Stimulated activated CD8-positive, alpha-beta memory T cell treated with anti-CD3 and anti-CD28 coated beads, Interleukin-7, amount 100 ng/mL, for 1 hour (primary cell): ENCODE data around the gene MN1.

ENCODE experiments used
- DNase-seq, 2 donors: peaks; one replicate each; pipeline ENCODE4 v3.0.0-alpha.2; 2020; ENCODE audit warnings: low read depth in 2 of 2

MN1 gene

DNA sequence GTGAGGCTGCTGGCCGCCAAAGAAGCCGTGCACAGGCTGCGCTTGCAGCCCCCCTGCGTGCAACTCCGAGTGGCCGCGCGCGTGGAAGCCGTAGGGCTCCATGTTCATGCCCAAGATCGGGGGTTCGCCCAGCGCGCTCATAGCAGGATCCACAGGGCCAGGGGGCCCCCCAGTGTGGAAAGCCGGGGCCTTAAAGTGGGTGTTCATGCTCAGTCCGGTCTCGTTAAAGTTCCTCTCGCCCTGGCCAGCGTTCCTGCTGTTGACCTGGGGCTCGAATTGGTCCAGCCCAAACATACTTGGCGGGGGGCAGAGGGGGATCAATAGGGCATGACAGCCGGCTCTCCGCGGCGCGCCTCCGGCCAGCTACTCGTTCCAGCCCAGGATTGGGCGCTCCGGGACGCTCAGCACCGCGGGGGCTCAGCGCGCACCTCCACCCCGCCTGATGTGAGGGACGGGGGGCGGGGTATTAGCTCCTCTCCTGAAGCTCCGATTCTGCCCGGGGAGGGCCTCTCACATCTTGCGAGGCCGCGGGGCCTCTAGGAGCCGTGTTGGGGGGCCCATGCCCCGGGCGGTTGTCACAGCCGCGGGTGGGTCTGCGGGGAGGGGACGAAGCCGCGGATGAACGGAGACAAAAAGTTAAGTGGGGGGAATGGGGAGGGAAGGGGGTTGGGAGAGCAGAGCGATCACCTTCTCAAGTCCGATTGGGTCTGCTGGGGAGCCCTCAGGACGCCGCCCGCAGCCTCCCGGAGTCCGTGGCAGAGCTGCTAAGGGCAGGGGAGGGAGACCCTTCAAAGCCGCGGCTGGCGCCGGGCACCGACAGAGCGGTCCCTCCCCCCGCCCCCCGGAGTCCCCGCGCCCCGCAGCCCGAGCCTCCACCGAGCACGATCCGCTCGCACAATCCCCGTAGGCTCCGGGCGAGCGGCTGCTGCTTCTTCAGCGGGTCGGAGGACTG lies 1.0 kb downstream of the MN1 start:
- DNase-seq, result no peak

DNA sequence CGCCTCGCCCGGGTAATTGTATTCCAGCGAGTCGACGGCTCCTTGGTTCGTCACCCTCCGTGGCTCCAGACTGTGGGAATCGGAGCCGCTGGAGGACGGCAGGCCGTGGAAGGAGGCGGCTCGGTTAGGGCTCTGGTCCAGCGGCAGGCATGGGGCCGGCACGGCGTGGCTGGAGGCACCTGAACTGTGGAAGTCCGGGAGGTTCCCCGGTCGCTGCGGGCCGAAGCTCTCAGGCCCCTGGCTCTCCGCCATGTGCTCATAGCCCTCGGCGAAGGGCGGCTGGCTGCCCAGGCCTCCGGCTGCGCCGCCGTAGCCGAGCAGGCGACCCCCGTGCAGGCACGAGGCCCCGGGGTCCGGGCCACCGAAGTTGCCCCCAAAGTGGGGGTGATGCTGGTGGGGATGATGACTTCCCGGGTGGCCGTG lies 1.7 kb downstream of the MN1 start:
- no peak for DNase-seq

DNA sequence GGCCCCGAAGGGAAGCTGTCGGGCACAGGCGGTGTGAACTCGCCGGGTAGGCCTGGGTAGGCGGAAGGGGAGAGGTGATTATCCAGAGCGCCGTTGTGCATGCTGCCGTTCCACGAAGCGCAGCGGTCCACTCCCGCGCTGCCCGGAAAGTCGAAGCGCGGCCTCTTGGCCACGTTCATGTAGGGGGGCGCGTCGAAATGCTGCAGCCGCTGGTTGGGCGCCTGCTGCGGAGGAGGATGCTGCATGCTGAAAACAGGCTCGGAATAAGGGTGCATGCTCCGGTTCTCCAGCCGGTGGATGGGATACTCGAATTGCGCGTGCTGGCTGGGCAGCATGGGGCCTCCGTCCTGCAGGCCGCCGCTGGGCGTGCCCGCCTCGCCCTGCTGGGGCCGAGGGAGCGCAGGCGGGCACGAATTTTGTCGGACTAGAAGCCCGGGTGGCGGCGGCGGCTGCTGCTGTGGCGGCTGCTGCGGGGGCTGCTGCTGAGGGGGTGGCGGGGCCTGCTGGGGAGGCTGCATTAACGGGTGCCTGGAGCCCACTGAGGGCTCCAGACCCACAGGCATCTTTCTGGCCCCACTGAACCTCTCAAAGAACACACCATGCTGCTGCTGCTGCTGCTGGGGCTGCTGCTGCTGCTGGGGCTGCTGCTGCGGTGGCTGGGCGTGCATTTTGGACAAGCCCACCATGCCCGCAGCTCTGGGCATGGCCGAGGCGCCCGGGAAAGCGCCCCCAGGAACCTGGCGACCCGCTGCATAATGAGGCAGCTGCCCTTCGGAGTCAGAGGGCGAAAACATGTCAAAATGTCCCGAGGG lies 2.3 kb downstream of the MN1 start:
- DNase-seq, result no peak

DNA sequence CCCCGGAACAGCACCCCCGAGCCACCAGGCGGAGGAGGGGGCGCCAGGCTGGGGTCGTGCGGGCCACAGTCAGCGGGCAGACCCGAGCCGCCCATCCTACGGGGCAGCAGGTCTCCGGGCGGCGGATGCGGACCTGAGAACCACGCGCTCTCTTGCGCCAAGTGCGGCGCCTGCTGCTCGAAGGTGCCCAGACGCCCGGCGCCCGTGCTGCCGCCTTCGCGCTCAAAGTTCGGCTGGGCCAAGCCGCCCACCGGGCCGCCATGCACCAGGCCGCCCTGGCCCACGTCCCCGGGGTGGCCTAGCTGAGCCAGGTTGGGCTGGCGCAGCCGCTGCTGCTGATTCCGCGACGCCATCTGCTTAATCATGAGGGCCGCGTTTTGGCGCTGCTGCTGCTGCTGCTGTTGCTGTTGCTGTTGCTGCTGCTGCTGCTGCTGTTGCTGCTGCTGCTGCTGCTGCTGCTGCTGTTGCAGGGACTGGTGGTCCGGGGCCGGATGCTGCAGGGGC lies 3.0 kb downstream of the MN1 start:
- DNase-seq, result no peak

DNA sequence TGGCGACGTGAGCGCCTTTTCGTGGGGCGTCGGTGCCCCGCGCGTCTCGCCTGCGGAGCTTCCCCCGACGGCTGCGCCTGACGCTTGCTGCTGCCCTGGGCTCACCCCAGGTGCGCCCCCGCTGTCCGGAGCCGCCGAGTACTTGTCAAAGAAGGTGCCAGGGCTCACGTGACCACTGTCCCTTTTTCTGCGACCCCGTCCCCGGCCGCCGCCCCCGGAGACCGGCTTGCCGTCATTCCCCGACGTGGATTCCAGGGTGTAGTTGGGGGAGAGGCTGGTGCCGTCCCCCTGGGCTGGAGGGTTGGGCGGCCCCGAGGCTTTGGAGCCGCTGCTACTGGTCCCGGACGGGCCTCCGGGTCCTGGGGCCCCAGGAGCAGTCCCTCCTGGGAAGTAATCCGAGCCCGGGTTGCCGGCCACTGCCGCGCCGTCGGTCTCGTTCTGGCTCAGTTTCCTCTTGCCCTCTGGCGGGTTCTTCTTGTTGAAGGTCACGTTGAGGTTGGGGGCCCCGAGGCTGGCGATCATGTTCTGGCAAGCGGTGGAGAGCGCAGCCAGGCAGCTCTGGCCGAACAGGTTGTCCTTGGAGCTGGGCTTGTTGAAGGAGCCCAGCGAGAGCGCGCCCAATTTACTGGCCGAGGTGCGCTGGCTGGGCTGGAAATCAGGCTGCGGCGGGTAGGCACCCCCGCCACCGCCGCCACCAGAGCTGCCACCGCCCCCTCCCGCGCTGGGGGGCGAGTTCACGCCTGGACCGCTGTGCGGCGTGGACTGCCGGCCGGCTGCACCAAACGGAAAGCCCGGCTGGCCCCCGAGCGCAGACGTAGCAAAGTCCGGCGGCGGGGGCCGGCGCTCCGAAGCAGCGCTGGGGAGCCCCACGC lies 3.8 kb downstream of the MN1 start:
- no peak for DNase-seq

DNA sequence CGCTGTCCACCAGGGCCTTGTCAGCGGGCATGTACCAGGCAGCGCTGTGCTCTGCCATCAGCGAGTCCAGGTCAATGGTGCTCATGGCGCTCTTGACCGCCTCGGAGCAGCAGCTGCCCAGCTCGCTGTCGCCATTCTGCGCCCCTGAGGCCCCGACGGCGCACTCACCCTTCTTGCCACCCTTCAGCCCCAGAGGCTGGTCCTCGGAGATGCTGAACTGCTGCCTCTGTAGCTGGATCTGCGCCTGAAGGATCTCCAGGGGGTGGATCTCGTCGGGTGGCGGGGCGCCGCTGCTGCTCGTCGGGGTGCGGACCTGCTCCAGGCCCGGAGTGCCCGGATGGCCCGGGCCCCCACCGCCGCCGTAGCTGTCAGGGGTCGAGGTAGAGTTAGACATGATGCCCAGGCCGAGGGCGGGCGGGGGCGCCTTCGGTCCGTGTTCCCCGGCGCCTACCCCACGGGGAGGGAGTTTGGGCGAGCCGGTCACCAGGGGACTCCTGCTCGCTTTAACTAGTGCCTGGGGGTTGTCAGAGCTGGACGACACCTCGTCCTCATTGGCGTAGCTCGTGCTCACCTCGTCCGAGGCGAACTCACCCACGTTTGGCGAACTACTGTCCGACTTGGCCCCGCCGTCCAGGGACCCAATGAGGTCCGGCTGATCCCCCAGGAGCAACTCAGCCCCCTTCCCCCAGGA lies 4.6 kb downstream of the MN1 start:
- no peak for DNase-seq

DNA sequence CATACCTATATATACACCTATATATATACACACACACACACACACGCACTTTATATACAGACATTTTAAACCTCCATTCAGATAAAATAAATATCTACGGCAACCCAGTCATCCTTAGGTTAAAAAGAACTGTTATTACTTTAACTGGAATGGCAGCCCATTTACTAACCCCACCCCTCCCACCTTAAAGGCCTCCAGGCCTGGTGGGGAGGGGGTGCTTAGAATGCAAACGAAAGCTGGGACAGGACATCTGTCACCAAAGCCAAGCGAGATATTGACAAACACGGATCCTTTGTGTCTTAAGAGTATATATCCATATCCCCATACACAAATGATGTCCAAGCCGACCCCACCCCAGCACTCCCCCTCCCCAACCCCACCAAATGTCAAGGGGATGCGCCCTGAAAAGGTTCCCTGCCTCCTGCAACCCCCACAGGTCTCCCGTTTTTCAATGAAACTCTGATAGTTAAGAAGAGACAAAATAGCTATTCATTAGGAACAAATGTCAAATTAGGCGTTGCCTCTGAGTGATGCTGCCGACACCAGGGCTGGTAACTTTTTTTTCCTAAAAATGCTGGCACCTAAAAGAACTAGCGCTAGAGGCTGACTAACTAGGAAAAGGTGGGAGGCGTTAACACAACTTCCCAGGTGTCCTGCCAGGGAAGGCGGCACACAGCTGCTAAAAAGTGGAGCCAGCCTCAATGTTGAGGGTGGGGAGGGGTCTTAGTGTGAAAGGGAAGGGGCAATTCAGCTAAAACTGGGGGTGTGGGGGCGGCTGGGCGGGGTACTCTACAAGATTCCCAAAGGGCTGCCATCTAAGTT lies 5.6 kb downstream of the MN1 start:
- DNase-seq, result no peak

DNA sequence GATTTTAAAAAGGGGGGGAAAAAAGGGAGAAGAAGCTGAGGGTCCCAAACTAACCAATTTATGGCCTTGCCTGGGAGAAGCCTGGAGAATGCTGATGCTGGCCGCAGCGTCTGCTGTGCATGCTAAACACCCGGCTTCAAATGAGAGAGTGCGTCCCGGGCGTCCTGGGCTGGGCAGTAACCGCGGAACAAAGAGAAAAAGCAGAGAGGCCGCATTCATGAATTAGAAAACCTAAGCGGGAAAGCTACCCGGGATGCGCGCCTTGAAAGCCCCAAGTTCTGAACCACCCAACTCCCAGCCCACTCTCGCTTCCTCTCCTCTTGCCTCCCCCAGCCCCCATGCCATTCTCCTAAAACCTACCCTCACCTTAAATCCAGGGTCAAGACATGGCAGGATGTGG lies 6.5 kb downstream of the MN1 start:
- DNase-seq, result no peak

DNA sequence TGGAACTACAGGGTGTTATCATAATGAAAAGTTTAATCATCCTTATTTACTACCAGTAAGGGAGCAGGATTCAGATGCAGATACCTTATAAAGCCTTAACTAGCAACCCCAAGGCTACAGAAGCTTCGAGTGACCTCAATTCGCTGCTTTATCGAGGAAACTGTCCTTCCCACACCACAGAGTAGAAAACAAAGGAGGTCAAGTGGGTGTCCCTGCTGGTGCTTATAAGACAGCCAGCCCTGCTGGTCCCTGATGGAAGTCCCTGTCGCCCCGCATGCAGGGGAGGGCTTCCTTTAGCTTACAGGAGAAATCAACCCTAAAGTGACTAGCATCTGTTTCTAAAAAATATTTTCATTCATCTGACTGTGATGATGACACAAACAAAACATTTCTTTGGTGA lies 7.3 kb downstream of the MN1 start:
- no peak for DNase-seq

DNA sequence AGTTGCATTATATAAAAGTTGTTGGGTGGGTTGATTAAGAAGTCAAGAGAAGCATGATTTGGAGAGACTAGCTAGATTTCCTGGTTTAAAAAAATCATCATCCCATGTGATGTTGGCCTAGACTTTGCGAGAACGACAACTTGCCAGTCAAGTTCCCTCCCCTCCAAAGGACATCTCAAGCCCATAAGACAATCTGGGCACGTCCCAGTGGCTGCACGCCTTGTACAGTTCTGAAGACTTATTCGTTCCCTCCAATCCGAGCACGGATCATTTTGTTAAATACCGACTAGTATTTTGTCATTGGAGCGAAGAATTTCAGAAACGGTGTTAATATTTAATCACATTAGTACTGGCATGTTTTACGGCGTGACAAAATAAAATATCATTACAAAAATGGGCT lies 8.0 kb downstream of the MN1 start:
- DNase-seq, result no peak

DNA sequence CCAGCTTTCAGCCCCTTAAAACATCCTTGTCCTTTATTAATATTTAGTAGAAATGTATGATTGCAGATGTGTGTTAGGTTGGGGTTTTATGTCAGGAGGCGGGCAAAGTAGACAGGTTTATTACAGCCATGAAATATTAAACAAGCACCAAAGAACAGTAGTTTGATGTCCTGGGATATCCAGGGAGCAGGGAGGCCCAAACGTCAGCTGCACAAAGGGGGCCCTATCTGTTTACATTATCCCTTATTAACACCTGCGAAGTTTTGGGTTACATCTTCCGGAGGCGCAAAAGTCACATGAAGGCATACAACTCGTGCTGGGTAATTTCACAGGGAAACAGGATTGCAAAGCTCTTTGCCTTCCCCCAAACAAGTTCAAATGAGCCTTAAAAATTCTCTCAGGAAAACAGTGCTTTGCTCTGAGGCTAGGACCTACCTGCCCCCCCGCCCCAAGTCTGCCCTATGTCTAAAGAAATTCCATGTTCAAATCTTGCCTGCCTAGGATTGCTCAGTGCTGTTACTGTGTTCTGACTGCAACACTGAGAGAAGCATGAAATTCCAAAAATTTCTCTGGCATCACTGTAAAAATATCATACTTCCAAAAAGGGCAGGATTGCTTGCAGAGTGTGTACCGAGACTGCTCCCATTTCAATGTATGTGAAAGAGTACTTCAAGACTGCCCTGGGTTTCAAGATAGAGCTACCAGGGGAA lies 8.9 kb downstream of the MN1 start:
- DNase-seq, result no peak

DNA sequence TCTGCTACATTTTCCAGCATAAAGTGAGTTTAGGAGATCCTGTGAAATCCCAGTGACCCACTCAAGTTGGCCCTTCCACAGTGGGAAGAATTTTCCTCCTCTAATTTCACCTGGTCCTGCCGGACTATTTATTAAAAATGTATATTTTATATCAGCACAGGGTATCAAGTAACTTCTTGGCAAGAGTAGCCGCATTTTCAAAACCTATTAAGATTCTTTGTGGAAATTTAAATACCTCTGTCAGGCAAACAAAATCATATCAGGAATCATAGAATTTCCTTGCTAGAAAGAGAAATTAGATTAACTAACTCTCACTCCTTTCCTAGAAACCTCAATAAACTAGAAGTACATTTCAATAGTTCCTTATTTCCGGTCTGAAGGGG lies 9.7 kb downstream of the MN1 start:
- DNase-seq, result no peak

DNA sequence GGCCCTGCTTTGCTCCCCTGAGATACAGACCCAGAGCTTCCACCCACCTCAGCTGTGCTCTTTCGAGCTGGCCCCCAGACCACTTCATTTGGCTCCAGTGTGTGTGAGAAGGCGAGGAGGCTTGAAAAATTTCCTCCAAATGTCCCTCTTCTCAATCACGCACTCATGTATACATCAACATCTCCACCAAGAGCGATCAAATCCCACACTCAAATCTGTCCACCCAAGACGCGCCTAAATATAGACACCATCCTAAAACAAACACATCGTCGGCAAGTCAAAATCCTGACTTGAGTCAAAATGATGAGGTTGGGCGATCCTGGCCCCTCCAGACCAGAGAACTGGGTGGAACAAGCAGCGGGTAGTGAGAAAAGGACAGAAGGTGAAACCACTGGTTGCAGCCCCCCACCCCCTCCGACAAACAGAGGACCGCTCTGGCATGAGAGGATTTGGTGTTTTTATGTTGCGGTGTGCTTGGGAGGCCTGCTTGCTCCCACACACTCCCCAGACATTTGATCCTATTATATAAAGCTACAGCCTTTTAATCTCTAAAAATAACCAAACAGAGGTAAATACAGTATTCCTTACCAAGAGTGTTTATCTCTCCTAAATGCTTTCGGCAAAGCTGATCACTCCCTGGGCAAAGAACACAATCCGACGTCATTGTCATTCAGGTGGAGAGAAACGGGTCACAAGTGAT lies 10.2 kb downstream of the MN1 start:
- no peak for DNase-seq

DNA sequence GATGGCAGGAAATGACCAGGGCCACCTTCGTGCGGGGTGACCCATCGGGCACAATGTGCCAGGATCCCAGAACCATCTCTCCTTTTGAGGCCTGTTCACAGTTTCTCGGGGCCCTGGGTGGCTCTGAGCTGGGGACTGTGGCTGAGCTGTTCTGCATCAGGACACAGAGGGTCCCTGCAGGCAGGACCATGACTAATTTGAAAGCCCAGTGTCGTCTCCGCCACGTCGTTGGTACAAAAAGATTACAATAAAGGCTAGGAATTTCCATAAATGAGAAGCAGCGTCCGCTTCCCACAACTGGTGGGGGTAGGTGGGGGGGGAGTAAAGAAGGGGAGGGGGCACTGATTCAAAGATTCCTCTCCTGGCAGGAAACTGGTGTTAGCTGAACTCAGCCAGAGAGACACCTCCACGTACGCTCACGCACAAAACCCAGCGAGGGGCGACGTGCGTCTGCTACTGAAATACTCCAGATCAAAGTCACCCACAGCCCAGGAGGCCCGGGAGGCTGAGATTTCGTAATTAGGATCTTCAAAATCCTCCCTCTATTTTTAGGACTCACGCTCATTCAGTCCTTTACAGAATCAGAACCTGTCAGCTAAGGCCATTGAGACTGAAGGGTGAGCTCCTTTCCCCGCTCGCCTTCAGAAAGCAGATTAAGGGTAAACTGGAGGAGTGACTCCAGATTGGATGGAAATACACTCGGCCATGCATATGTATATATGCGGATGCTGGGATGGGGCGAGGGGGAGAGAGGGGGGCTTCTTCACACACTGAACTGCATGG lies 11.0 kb downstream of the MN1 start:
- DNase-seq, result no peak

DNA sequence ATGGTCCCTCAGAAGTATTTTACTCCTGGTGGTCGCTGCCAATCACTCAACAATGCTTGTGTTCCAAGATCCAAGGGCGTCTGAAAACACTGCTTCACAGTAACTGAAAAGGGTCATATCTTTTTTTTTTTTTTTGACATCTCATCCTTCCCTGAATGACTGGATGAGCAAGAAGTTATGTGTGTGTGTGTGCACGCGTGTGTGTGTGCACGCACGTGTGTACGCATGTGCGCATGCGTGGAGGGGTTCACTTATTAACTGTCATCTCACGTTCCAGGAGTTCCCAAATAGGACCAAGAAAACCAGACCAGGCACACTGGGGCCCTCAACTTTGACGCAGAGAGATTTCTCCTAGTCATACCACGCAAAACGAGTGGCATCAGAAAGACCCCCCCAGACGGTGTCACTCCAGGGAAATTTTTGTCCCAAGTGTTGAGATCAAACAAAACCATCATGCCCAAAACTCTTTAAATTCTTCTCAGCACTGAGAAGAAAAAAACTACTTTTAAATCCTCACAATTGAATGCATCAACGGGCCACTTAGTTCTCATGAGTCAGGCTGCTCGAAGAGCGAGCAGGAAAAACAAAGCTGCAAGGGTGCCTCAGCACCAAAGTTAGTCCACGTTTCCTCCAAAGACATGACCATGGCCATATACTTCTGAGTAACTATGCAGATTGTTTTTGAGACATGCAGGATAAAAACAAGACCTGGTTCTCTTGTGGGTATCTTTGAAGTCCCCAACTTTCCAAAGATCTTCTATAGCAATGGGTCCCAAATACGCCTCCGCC lies 12.9 kb downstream of the MN1 start:
- no peak for DNase-seq

DNA sequence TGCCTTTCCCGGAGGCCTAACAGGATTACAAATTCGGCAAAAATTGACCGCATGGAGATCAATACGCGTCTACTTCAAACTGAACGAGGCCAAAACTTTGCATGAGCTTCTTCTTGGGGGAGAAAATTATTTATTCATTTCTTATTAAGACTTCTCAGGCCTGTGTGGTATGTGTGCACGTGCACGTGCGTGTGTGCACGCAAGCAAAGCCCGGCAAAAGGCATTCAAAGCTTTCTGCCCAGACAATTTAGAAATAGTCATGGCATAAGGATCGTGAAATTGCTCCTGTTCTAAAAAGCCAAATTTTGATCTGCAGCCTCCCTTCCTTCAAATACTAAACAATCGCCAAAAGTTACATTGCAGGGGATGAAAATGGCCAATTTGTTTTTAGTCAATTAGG lies 14.6 kb downstream of the MN1 start:
- DNase-seq, result no peak

DNA sequence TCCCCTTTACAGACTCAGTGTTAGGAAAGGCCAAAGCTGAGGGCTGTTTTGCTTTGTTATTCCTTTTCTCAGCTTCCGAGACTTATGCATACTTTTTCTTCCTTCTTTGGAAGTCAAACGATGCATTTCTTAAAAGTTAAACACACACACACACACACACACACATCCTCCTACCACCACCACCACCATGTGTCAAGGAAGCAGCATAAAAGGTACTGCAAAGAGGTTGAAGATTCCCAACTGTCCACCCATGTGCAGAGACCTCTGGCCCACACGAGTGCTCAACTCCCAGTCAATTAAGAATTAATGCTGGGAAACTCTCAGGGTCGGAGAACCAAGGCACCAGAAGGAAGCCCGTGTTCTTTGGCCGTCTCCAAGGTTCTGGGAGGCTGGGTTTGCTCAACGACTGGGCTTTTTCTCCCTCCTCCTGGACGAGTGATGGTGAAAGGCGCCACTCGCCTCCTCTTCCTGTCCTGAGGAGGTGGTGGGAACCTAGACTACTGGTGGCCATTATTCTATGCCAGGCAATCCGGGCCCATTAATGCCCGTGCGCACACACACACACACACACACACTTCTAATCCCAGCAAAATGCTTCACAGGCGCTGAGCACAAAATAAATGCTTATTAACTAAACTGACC lies 15.1 kb downstream of the MN1 start:
- no peak for DNase-seq
